H9 (cell line): ENCODE results near the gene TMA7B. TPM values are rescaled to one million over a fixed set of nuclear protein-coding genes. Genes with fewer than 3 reads are reported as not detected.

Experiments used
- DNase-seq: peaks from one replicate; pipeline ENCODE4 v3.0.0-alpha.2; 2017
- H2AFZ ChIP-seq: one replicate; pipeline ENCODE4 v1.6.1; 2013; ENCODE audit warnings: mild to moderate bottlenecking, low read length, control low read depth, moderate library complexity
- H2AK5ac ChIP-seq: 2 replicates; pipeline ENCODE4 v1.6.1; 2013; ENCODE audit warnings: low read length, control low read depth, mixed read lengths; ENCODE audit not compliant: insufficient read length
- H2BK120ac ChIP-seq: one replicate; pipeline ENCODE4 v1.6.1; 2013; ENCODE audit warnings: low read depth, mild to moderate bottlenecking, low read length, control low read depth, inconsistent platforms; ENCODE audit not compliant: poor library complexity, severe bottlenecking
- H2BK12ac ChIP-seq: 2 replicates; pipeline ENCODE4 v1.6.1; 2013; ENCODE audit warnings: low read length, control low read depth, mixed read lengths, low read depth; ENCODE audit not compliant: insufficient read length
- H2BK15ac ChIP-seq: 2 replicates; pipeline ENCODE4 v1.6.1; 2013; ENCODE audit warnings: low read depth, low read length, control low read depth
- H2BK20ac ChIP-seq: one replicate; pipeline ENCODE4 v1.6.1; 2013; ENCODE audit warnings: low read depth, mild to moderate bottlenecking, low read length, control low read depth, inconsistent platforms; ENCODE audit not compliant: poor library complexity, severe bottlenecking
- H2BK5ac ChIP-seq: 2 replicates; pipeline ENCODE4 v1.6.1; 2013; ENCODE audit warnings: low read length, control low read depth, mixed read lengths; ENCODE audit not compliant: insufficient read length
- H3K14ac ChIP-seq: 2 replicates; pipeline ENCODE4 v1.6.1; 2013; ENCODE audit warnings: low read length, control low read depth; ENCODE audit not compliant: insufficient read depth
- H3K18ac ChIP-seq: 2 replicates; pipeline ENCODE4 v1.6.1; 2013; ENCODE audit warnings: low read depth, mild to moderate bottlenecking, mixed read lengths, low read length, control low read depth; ENCODE audit not compliant: insufficient read length
- H3K23ac ChIP-seq: 2 replicates; pipeline ENCODE4 v1.6.1; 2013; ENCODE audit warnings: low read length, control low read depth, mixed read lengths, low read depth; ENCODE audit not compliant: insufficient read length
- H3K23me2 ChIP-seq: 2 replicates; pipeline ENCODE4 v1.6.1; 2013; ENCODE audit warnings: low read depth, mild to moderate bottlenecking, mixed read lengths, low read length, control low read depth; ENCODE audit not compliant: insufficient read length, poor library complexity, severe bottlenecking
- H3K27ac ChIP-seq: 2 replicates; pipeline ENCODE4 v1.5.1; 2013; ENCODE audit warnings: low read length, control low read depth, mixed read lengths, low read depth; ENCODE audit not compliant: insufficient read length
- H3K27me3 ChIP-seq: 2 replicates; pipeline ENCODE4 v1.6.1; 2013; ENCODE audit warnings: low read length, control low read depth, inconsistent platforms; ENCODE audit not compliant: insufficient read depth
- H3K4ac ChIP-seq: 2 replicates; pipeline ENCODE4 v1.6.1; 2013; ENCODE audit warnings: low read depth, mild to moderate bottlenecking, control low read depth, inconsistent platforms, low read length, moderate library complexity
- H3K4me1 ChIP-seq: 2 replicates; pipeline ENCODE4 v1.6.1; 2013; ENCODE audit warnings: low read length, control low read depth, inconsistent platforms; ENCODE audit not compliant: insufficient read depth
- H3K4me2 ChIP-seq: 2 replicates; pipeline ENCODE4 v1.6.1; 2013; ENCODE audit warnings: low read length, control low read depth, mixed read lengths; ENCODE audit not compliant: insufficient read length, insufficient read depth
- H3K56ac ChIP-seq: 2 replicates; pipeline ENCODE4 v1.6.1; 2013; ENCODE audit warnings: low read depth, mild to moderate bottlenecking, mixed read lengths, low read length, control low read depth; ENCODE audit not compliant: insufficient read length
- H3K79me1 ChIP-seq: 2 replicates; pipeline ENCODE4 v1.6.1; 2013; ENCODE audit warnings: low read depth, mild to moderate bottlenecking, moderate library complexity, low read length, control low read depth, inconsistent platforms; ENCODE audit not compliant: insufficient read depth, poor library complexity, severe bottlenecking
- H3K79me2 ChIP-seq: 2 replicates; pipeline ENCODE4 v1.6.1; 2013; ENCODE audit warnings: low read length, control low read depth, inconsistent platforms; ENCODE audit not compliant: insufficient read depth
- H3K9ac ChIP-seq: 2 replicates; pipeline ENCODE4 v1.6.1; 2013; ENCODE audit warnings: low read length, control low read depth, mixed read lengths; ENCODE audit not compliant: insufficient read length; ENCODE audit errors: extremely low read depth
- H3K9me3 ChIP-seq: one replicate; pipeline ENCODE4 v1.6.1; 2013; ENCODE audit warnings: low read depth, low read length, inconsistent platforms; ENCODE audit not compliant: control insufficient read depth
- H3T11ph ChIP-seq: one replicate; pipeline ENCODE4 v1.6.1; 2013; ENCODE audit warnings: mild to moderate bottlenecking, low read length, control low read depth, inconsistent platforms
- H4K20me1 ChIP-seq: one replicate; pipeline ENCODE4 v1.6.1; 2013; ENCODE audit not compliant: control insufficient read depth, insufficient read length, insufficient read depth
- H4K5ac ChIP-seq: 2 replicates; pipeline ENCODE4 v1.6.1; 2013; ENCODE audit warnings: low read depth, mild to moderate bottlenecking, mixed read lengths, low read length, control low read depth; ENCODE audit not compliant: insufficient read length
- H4K8ac ChIP-seq: replicated peaks from 2 replicates; pipeline ENCODE4 v1.6.1; 2013; ENCODE audit warnings: low read length, control low read depth, mixed read lengths, low read depth; ENCODE audit not compliant: insufficient read length
- H4K91ac ChIP-seq: 2 replicates; pipeline ENCODE4 v1.6.1; 2013; ENCODE audit warnings: low read depth, mild to moderate bottlenecking, moderate library complexity, mixed read lengths, low read length, control low read depth; ENCODE audit not compliant: insufficient read length
- H3K27ac Mint-ChIP-seq, 3 experiments: 2 replicates in 2 of 3; 3 replicates in 1 of 3; pipeline ENCODE4 v1.8.0; 2020 to 2021; ENCODE audit warnings: mixed read lengths in 3 of 3, mild to moderate bottlenecking in 1 of 3, moderate library complexity in 1 of 3
- H3K27me3 Mint-ChIP-seq: 2 replicates; pipeline ENCODE4 v1.8.0; 2021; ENCODE audit warnings: low read depth, mild to moderate bottlenecking, moderate library complexity, mixed read lengths
- H3K36me3 Mint-ChIP-seq, 3 experiments: 2 replicates in 2 of 3; 3 replicates in 1 of 3; pipeline ENCODE4 v1.8.0; 2020 to 2021; ENCODE audit warnings: low read depth in 3 of 3, mixed read lengths in 3 of 3; ENCODE audit not compliant: insufficient read depth in 1 of 3
- H3K4me1 Mint-ChIP-seq, 2 experiments: 2 replicates each; pipeline ENCODE4 v1.8.0; 2020; ENCODE audit warnings: mixed read lengths in 2 of 2
- H3K4me3 Mint-ChIP-seq, 2 experiments: 2 replicates in 1 of 2; 3 replicates in 1 of 2; pipeline ENCODE4 v1.8.0; 2020 to 2021; ENCODE audit warnings: mild to moderate bottlenecking in 2 of 2, mixed read lengths in 2 of 2, moderate library complexity in 1 of 2
- H3K9me3 Mint-ChIP-seq, 2 experiments: 2 replicates in 1 of 2; 3 replicates in 1 of 2; pipeline ENCODE4 v1.8.0; 2020; ENCODE audit warnings: mild to moderate bottlenecking in 2 of 2, mixed read lengths in 2 of 2, moderate library complexity in 1 of 2
- WGBS: extraction: QIAGEN DNeasy Blood & Tissue Kit; methylation state at CpG from one replicate; pipeline ENCODE4 v1.1.7; 2013; ENCODE audit warnings: missing lambda C conversion rate, low lambda C conversion rate, mixed read lengths; ENCODE audit not compliant: insufficient read length; ENCODE audit errors: extremely low coverage; 5-methylcytosine and 5-hydroxymethylcytosine counted together
- total RNA-seq: library from RNA; stranded (reverse); gene quantifications from 2 replicates; pipeline ENCODE4 v1.2.1, GENCODE V29; 2021
- TF ChIP-seq, protein P1 (sequence below): fragments of 200-600 bp; sonication (generic); conservative IDR thresholded peaks from 3 replicates; pipeline ENCODE4 v1.8.0; 2021; ENCODE audit warnings: antibody characterized with exemption, mild to moderate bottlenecking

TMA7B gene
- total RNA-seq, 1 experiment from 2014 or later: not detected

DNA sequence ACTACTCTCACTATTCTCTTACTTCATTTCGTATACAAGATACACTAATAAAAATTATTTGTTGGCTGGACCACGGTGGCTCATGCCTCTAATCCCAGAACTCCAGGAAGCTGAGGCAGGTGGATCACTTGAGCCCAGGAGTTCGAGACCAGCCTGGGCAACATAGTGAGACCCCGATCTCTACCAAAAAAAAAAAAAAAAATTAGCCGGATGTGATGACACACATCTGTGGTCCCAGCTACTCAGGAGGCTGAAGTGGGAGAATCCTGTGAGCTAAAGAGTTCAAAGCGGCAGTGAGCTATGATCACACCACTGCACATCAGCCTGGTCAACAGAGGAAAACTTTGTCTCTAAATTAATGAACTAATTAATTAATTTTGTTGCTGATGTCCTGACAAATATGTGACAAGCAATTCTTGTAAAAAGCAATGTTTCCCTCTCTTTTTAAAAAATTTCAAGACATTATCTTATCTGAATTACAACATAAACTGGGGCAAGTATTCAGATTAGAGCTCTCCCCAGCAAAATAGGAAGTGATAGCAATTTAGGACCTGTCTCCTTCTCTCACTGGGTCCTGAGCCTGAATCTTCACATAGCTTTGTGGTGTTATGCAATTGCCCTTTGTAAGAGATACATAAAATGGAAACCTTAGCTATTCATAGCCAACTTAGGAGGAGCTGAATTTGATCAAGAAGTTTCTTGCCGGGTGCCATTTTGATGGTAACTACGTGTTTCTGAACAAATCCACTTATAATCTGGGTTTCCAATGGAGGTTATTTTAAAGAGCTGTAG lies 17.6 kb upstream of the TMA7B start:
- H3K23ac ChIP-seq: no peak overlapping the region
- no peak overlapping the region for H3K4ac ChIP-seq
- no peaks in the 10 kb centered on the region for H3K79me1 ChIP-seq
- H3K4me1 Mint-ChIP-seq: peaks cover 58 to 77% of the 10 kb centered on the region in 2 experiments
- no CpG with 5 or more reads among the region's 8 CpGs for WGBS
- H4K5ac ChIP-seq: no peak overlapping the region
- no peak overlapping the region for H2BK5ac ChIP-seq
- no peaks in the 10 kb centered on the region for H4K20me1 ChIP-seq
- no peak overlapping the region for H2BK12ac ChIP-seq
- H2BK120ac ChIP-seq: no peak overlapping the region
- H3K27me3 Mint-ChIP-seq: no peaks in the 10 kb centered on the region
- no peaks in the 10 kb centered on the region for H3K27me3 ChIP-seq
- no peak overlapping the region for H4K8ac ChIP-seq
- no peaks in the 10 kb centered on the region for H3K9me3 Mint-ChIP-seq
- H3K9ac ChIP-seq: no peak overlapping the region
- H2BK20ac ChIP-seq: no peak overlapping the region
- H3K79me2 ChIP-seq: no peaks in the 10 kb centered on the region
- H3K27ac ChIP-seq: no peak overlapping the region
- no peak overlapping the region for H2AK5ac ChIP-seq
- no peaks in the 10 kb centered on the region for H3K23me2 ChIP-seq
- no peak overlapping the region for H4K91ac ChIP-seq
- H3K14ac ChIP-seq: no peak overlapping the region
- peaks cover 20% of the 10 kb centered on the region for H3K4me1 ChIP-seq
- H3K56ac ChIP-seq: no peak overlapping the region
- no peak overlapping the region for H3K4me2 ChIP-seq
- H3K36me3 Mint-ChIP-seq: no peaks in the 10 kb centered on the region
- H3K27ac Mint-ChIP-seq: peak overlapping the region in 2 of 3 experiments; percentile 51 to 73; a peak in 3 of 7 replicates
- no peak overlapping the region; a peak in 1 of 5 replicates for H3K4me3 Mint-ChIP-seq
- H3K18ac ChIP-seq: no peak overlapping the region
- no peak overlapping the region for H2BK15ac ChIP-seq
- no peak for DNase-seq
- TF ChIP-seq, protein P1, sequence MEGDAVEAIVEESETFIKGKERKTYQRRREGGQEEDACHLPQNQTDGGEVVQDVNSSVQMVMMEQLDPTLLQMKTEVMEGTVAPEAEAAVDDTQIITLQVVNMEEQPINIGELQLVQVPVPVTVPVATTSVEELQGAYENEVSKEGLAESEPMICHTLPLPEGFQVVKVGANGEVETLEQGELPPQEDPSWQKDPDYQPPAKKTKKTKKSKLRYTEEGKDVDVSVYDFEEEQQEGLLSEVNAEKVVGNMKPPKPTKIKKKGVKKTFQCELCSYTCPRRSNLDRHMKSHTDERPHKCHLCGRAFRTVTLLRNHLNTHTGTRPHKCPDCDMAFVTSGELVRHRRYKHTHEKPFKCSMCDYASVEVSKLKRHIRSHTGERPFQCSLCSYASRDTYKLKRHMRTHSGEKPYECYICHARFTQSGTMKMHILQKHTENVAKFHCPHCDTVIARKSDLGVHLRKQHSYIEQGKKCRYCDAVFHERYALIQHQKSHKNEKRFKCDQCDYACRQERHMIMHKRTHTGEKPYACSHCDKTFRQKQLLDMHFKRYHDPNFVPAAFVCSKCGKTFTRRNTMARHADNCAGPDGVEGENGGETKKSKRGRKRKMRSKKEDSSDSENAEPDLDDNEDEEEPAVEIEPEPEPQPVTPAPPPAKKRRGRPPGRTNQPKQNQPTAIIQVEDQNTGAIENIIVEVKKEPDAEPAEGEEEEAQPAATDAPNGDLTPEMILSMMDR: no peak
- no peaks in the 10 kb centered on the region for H3K9me3 ChIP-seq
- H2AFZ ChIP-seq: no peak overlapping the region
- no peak overlapping the region for H3T11ph ChIP-seq
